T-helper 2 cell (primary cell): ENCODE measurements around the gene KPNB1.

ENCODE experiments used
- DNase-seq, 5 experiments: peaks; one replicate each; pipeline versions ENCODE4 v3.0.0 to v3.0.0-alpha.2; 2012 to 2022

Gene KPNB1

DNA sequence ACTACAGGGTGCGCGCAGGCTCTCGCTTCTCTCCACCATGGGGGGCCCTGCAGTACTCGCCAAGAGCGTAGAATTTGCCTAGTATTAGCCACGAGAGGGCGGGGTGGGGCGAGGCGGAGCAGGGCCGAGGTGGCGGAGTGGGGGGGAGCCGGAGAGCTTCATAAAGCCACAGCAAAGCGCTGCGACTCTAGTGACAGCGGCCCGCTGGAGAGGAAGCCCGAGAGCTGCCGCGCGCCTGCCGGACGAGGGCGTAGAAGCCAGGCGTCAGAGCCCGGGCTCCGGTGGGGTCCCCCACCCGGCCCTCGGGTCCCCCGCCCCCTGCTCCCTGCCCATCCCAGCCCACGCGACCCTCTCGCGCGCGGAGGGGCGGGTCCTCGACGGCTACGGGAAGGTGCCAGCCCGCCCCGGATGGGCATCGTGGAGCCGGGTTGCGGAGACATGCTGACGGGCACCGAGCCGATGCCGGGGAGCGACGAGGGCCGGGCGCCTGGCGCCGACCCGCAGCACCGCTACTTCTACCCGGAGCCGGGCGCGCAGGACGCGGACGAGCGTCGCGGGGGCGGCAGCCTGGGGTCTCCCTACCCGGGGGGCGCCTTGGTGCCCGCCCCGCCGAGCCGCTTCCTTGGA is 83.4 kb downstream of the KPNB1 start, which contains the start of gene TBX21:
TSS of gene TBX21 (plus strand) at position 190 of the 627 bp plus-strand sequence. CDS start at position 409, 219 bp downstream.
- peak; percentile 63 to 87 (median 81) for DNase-seq

DNA sequence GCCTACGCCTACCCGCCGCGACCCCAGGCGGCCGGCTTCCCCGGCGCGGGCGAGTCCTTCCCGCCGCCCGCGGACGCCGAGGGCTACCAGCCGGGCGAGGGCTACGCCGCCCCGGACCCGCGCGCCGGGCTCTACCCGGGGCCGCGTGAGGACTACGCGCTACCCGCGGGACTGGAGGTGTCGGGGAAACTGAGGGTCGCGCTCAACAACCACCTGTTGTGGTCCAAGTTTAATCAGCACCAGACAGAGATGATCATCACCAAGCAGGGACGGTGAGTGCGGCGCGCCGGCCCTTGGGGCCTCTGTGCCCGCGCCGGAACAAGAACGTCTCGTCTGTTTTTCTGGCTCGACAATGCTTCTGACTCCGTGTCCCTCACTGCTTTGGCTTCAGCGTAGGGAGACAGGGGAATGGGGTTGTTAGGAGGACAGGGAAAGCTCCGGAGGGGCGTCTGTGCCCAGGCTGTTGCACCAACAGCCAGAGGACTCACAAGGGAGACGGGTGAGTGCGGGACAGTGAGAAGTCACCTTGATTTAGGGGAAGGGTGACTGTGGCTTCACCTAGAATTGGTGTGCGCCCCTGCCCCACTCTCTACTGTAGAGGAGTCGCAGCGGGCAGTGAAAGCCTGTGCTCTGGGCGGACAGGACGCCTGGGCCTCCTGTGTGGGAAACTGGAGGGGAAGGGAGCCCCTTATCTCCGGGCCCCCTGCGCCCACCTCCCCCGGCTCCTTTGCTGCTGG is 84.1 kb downstream of the KPNB1 start:
- peak in 1 of 5 experiments; percentile 25 for DNase-seq

DNA sequence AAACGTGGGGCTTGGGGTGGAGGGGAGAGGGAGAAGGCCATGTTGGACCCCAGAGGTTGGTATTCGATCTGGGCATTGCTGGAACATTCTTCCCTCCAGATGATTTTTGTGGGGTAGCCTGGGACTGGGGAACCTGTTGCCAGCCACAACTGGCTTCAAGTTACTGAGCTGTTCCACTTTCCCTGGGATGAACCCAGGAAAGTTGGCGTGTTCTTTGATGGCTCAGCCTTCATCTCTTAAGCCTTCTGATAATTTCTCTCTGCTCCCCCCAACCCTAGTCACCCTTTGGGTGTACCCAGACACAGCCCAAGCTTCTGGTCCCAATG is 85.4 kb downstream of the KPNB1 start:
- DNase-seq, result no peak
